Ectodermal cell (in vitro differentiated cells): Measurements from ENCODE around the gene IRS1. TPM values are rescaled to one million over a fixed set of nuclear protein-coding genes. Genes with fewer than 3 reads are reported as not detected.
"Not testable (repeated sequence)": the region's sequence is repeated elsewhere in the genome, so short reads cannot be mapped to it uniquely, and the experiment has no call there.

Experiments
- H3K27ac ChIP-seq: 2 replicates; pipeline ENCODE4 v1.7.0; 2013; ENCODE audit warnings: mild to moderate bottlenecking, low read depth, low read length; ENCODE audit not compliant: insufficient read depth, poor library complexity, severe bottlenecking
- H3K27me3 ChIP-seq: 2 replicates; pipeline ENCODE4 v1.7.0; 2013; ENCODE audit warnings: mild to moderate bottlenecking, low read length; ENCODE audit not compliant: insufficient read depth, control insufficient read depth, poor library complexity, severe bottlenecking
- H3K36me3 ChIP-seq: one replicate; pipeline ENCODE4 v1.7.0; 2013; ENCODE audit warnings: low read length; ENCODE audit not compliant: control insufficient read depth, insufficient read depth
- H3K4me1 ChIP-seq: one replicate; pipeline ENCODE4 v1.7.0; 2013; ENCODE audit warnings: low read length; ENCODE audit not compliant: control insufficient read depth, insufficient read depth
- H3K4me3 ChIP-seq: 2 replicates; pipeline ENCODE4 v1.7.0; 2013; ENCODE audit warnings: low read depth, low read length, control low read depth; ENCODE audit not compliant: insufficient read depth
- H3K9me3 ChIP-seq: 2 replicates; pipeline ENCODE4 v1.7.0; 2013; ENCODE audit warnings: mild to moderate bottlenecking, low read length, moderate library complexity; ENCODE audit not compliant: control insufficient read depth
- WGBS, 2 experiments: methylation state at CpG; one replicate each; pipeline ENCODE4 v1.1.7; 2013; ENCODE audit warnings: missing lambda C conversion rate in 2 of 2; 5-methylcytosine and 5-hydroxymethylcytosine counted together
- polyA plus RNA-seq, 4 experiments: library from polyadenylated mRNA; stranded (reverse); fragments of 50-300 nt; gene quantifications; one replicate each; pipeline ENCODE4 v1.2.3, GENCODE V29; 2013

Gene IRS1
- 24.0 TPM for polyA plus RNA-seq (2013, experiment 1 of 4)
- polyA plus RNA-seq (2013, experiment 2 of 4) = 18.5 TPM
- polyA plus RNA-seq (2013, experiment 3 of 4) = 16.4 TPM
- polyA plus RNA-seq (2013, experiment 4 of 4) = 18.7 TPM

- Histone ChIP-seq H3K4me3 (peak within 1 kb of the TSS; percentile 92), H3K36me3 (peaks cover 14% of the 10 kb centered on the region), H3K27me3 (no peaks in the 10 kb centered on the region), H3K27ac (peak within 1 kb of the TSS; percentile 83), H3K9me3 (no peaks in the 10 kb centered on the region), H3K4me1 (peaks cover 15% of the 10 kb centered on the region)
- WGBS, 2 experiments = 0 to 1% methylated on average over 82 of the region's 82 CpGs
Observed at GRCh38 chr2:226799211-226799975, at the start of gene IRS1. TSS of gene IRS1 (minus strand) at chr2:226799820. CDS start at chr2:226798738, 1,082 bp downstream.

- 90% methylated on average over 2 of the region's 2 CpGs for WGBS, 2 experiments
- Histone ChIP-seq H3K27me3 (no peaks in the 10 kb centered on the region), H3K27ac (no peak overlapping the region)
Observed at GRCh38 chr2:226849349-226849748, 49.7 kb upstream of the IRS1 start.

GRCh38 chr2:226847511-226847910, 47.9 kb upstream of the IRS1 start:
- no peaks in the 10 kb centered on the region for H3K36me3 ChIP-seq
- H3K4me1 ChIP-seq = no peaks in the 10 kb centered on the region
- no peak overlapping the region for H3K27ac ChIP-seq
- H3K4me3 ChIP-seq = no peak overlapping the region
- 94 to 97% methylated on average over 2 of the region's 2 CpGs for WGBS, 2 experiments
- no peaks in the 10 kb centered on the region for H3K9me3 ChIP-seq
- H3K27me3 ChIP-seq = no peaks in the 10 kb centered on the region

More at GRCh38 chr2:226849349-226849748, 49.7 kb upstream of the IRS1 start:
- Histone ChIP-seq H3K9me3 (no peaks in the 10 kb centered on the region), H3K36me3 (no peaks in the 10 kb centered on the region), H3K4me1 (no peaks in the 10 kb centered on the region), H3K4me3 (no peak overlapping the region)

GRCh38 chr2:226847090-226847489, 47.5 kb upstream of the IRS1 start:
- Histone ChIP-seq H3K4me1 (no peaks in the 10 kb centered on the region), H3K27me3 (no peaks in the 10 kb centered on the region), H3K36me3 (no peaks in the 10 kb centered on the region), H3K27ac (no peak overlapping the region), H3K4me3 (no peak overlapping the region), H3K9me3 (no peaks in the 10 kb centered on the region)
- 96 to 100% methylated on average over 1 of the region's 1 CpG for WGBS, 2 experiments

GRCh38 chr2:226845386-226846116, 45.9 kb upstream of the IRS1 start:
- Histone ChIP-seq H3K4me1 (no peaks in the 10 kb centered on the region), H3K9me3 (no peaks in the 10 kb centered on the region), H3K27ac (no peak overlapping the region), H3K27me3 (no peaks in the 10 kb centered on the region), H3K36me3 (no peaks in the 10 kb centered on the region), H3K4me3 (no peak overlapping the region)
- WGBS, 2 experiments = 97% methylated on average over 3 of the region's 3 CpGs

GRCh38 chr2:226843001-226843400, 43.4 kb upstream of the IRS1 start:
- 100% methylated on average over 1 of the region's 1 CpG for WGBS, 2 experiments
- not testable (repeated sequence) for H3K36me3 ChIP-seq, H3K4me3 ChIP-seq, H3K27me3 ChIP-seq, H3K4me1 ChIP-seq, H3K27ac ChIP-seq, H3K9me3 ChIP-seq

- Histone ChIP-seq H3K27me3 (peaks cover 8% of the 10 kb centered on the region), H3K4me3 (no peak overlapping the region), H3K4me1 (no peaks in the 10 kb centered on the region), H3K36me3 (no peaks in the 10 kb centered on the region), H3K27ac (no peak overlapping the region), H3K9me3 (no peaks in the 10 kb centered on the region)
- 97 to 100% methylated on average over 2 of the region's 2 CpGs for WGBS, 2 experiments
Observed at GRCh38 chr2:226839951-226840350, 40.3 kb upstream of the IRS1 start.

- no peak overlapping the region for H3K27ac ChIP-seq
- H3K4me1 ChIP-seq = no peaks in the 10 kb centered on the region
- H3K36me3 ChIP-seq = no peaks in the 10 kb centered on the region
- 96% methylated on average over 9 to 10 of the region's 10 CpGs for WGBS, 2 experiments
- H3K4me3 ChIP-seq = no peak overlapping the region
- H3K9me3 ChIP-seq = no peaks in the 10 kb centered on the region
- H3K27me3 ChIP-seq = peaks cover 12% of the 10 kb centered on the region
Observed at GRCh38 chr2:226839161-226839560, 39.5 kb upstream of the IRS1 start.

- H3K4me3 ChIP-seq = no peak overlapping the region
- 83 to 89% methylated on average over 1 to 3 of the region's 3 CpGs for WGBS, 2 experiments
Observed at GRCh38 chr2:226838722-226839121, 39.1 kb upstream of the IRS1 start.

More at GRCh38 chr2:226838722-226839121, 39.1 kb upstream of the IRS1 start:
- Histone ChIP-seq H3K36me3 (no peaks in the 10 kb centered on the region), H3K9me3 (no peaks in the 10 kb centered on the region), H3K27me3 (peaks cover 12% of the 10 kb centered on the region), H3K4me1 (no peaks in the 10 kb centered on the region), H3K27ac (no peak overlapping the region)
